Measurements from ENCODE around the gene MRPL41. TPM values are rescaled to one million over a fixed set of nuclear protein-coding genes. Genes with fewer than 3 reads are reported as not detected.
"Not testable (repeated sequence)": the region's sequence is repeated elsewhere in the genome, so short reads cannot be mapped to it uniquely, and the experiment has no call there.

MRPL41 gene
- total RNA-seq, result 10 to 100 TPM; 54.6 to 54.9 TPM

DNA sequence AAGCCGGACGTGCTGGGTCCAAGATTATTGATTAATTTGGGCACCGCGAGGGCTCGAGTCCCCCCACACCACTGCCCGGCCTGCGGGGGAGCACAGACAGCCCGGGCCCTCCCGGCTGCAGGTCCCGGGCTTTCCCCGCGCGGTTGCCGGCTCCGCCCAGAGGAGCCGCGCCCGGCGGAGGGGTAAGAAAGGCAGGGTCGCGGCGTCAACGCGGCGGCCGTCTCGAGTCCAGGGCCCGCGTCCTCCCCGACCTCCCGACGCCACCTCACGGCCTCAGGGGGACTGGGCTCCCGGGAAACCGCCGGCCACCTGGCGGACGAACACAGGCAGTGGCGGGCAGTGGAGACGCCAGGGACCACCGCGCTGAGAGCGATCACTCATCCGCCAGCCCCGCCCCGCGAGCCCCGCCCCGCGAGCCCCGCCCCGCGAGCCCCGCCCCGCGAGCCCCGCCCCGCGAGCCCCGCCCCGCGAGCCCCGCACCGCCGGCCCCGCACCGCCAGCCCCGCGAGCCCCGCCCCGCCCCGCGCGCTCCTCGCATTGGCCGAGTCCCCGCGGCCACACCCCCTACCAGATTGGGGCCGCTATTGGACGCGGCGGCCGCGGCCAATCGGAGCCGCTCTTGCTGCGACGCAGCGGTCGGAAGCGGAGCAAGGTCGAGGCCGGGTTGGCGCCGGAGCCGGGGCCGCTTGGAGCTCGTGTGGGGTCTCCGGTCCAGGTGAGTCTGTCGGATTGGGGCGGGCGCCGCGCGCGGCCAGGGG is at the start of gene MRPL41:
MRPL41 (plus strand) TSS at position 616 of the 758 bp plus-strand sequence. CDS start 203 bp downstream, outside the sequence.
- Mint-ChIP-seq H3K36me3 (peaks cover 11% of the 10 kb centered on the region), H3K9me3 (no peaks in the 10 kb centered on the region)

DNA sequence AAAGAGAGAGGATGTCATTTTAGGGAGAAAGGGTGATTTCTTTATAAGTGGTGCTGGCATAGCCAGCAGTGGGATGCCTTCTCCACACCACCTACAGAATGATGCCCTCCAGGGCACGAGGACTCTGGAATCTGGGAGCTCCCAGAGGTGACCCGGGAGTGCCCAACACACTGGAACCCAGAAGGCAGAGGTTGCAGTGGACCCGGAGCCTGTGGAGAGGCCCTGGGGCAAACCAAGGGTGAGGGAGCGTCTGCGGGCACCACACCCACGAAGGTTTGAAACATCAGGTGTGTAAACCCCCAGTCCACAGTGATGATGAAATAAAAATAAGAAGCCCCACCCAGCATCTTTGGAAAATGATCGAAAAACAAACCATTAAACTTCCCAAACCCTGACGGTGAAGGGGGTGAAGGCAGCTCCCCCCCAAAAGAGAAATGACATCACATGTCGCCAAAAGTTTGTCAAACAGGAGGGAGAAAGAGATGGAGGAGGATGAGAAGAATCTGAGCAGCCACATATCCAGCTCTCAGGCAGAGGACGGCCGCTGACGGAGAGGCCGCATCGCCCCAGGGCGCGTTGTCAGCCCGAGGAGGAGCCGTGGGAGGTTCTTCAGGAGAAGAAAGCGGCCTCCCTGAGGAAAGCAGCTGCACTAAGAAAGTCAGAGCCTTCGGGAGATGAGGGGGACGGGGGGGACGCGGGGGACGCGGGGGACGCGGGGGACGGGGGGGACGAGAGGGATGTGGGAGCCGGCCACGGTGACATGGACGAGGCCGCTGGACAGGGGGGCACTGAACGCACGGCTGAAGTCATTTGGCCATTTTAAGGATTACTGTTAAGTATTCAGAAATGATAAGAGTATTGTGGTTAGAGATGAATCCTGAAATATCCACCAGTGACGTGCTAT is 49.4 kb upstream of the MRPL41 start:
- DNase-seq, result no peak
- H3K36me3 Mint-ChIP-seq, result peaks cover 7% of the 10 kb centered on the region
- H3K9me3 Mint-ChIP-seq, result peaks cover 4% of the 10 kb centered on the region
- no peaks in the 10 kb centered on the region for H3K27me3 Mint-ChIP-seq
- H3K27ac Mint-ChIP-seq, result peak overlapping the region; percentile 20
- H3K4me3 Mint-ChIP-seq, result no peak overlapping the region
- no peaks in the 10 kb centered on the region for H3K4me1 Mint-ChIP-seq

More for the DNA sequence above, at the start of gene MRPL41:
- no peaks in the 10 kb centered on the region for H3K27me3 Mint-ChIP-seq
- H3K4me1 Mint-ChIP-seq, result peaks cover 18% of the 10 kb centered on the region
- peak within 1 kb of the TSS; percentile 72 for H3K27ac Mint-ChIP-seq
- peak; percentile 95 for DNase-seq
- H3K4me3 Mint-ChIP-seq, result peak within 1 kb of the TSS; percentile 88

DNA sequence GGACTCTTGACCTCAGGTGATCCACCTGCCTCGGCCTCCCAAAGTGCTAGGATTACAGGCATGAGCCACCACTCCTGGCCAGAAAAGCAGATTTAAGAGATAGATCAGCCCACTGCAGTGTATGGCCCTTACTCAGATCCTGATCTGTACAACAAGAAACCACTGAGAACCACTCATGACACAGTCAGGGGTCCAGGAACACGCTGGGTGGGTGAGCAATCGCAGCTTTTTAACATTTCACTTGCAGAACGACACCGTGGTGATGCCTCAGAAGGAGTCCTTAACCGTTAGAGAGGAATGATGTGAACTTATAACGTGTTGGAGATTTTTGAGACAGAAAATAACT is 47.3 kb upstream of the MRPL41 start:
- Mint-ChIP-seq H3K27ac (no peak overlapping the region), H3K4me1 (no peaks in the 10 kb centered on the region), H3K9me3 (peaks cover 4% of the 10 kb centered on the region), H3K36me3 (peaks cover 7% of the 10 kb centered on the region), H3K4me3 (no peak overlapping the region), H3K27me3 (no peaks in the 10 kb centered on the region)
- DNase-seq, result no peak

DNA sequence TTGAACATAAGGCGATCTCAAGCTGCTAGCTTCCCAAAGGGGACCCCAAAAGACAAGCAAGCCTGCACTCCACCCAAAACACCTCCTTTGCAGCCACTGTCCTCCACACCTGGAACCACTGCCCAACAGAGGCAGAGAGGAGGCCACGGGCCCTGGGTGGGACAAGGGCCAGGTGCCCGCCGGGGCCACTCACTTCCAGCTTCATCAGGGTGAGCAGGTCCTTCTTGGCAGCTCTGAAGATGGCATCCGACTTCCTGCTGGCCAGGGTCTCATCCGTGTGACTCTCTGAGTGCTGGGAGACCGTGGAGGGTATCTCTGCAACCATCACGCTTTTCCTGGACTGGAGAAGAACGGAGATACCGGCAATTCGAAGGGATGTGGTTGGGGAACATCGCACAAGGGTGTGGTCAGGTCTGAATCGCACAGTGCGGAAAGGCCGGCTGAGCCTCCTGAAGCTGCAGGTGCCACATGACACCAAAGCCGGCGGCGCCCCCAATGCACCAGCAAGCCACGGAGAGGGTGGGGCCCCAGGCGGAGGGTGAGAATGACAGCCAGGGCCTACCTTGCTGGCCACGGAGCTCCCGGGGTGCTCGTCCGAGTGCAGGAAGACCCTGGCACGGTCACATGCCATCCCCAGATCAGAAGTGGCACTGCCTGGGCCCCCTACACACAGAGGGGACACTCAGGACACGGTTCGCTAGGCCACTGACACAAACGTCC is 46.1 kb upstream of the MRPL41 start:
- Mint-ChIP-seq H3K36me3 (peaks cover 7% of the 10 kb centered on the region), H3K27ac (no peak overlapping the region), H3K4me1 (no peaks in the 10 kb centered on the region), H3K27me3 (no peaks in the 10 kb centered on the region), H3K9me3 (peaks cover 4% of the 10 kb centered on the region), H3K4me3 (no peak overlapping the region)
- DNase-seq, result no peak

DNA sequence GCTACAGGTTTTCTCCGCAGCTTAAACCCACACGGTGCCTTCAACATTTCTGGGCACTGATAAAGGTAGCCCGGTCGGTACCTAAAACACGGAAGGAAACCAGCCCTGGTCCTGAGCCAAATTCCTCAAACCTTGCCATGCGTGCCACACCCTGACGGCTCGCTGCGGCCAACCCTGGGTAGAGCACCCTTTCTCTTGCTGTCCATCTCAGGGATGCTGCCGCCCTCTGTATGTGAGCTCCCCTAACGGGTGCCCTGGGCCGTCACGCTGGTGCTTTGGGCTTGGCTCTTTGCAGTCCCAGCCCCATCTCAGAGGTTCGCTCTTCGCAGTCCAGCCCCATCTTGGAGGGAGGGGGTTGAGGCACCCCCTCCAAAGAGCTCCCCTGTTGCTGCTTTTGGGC is 45.4 kb upstream of the MRPL41 start:
- H3K4me1 Mint-ChIP-seq, result no peaks in the 10 kb centered on the region
- H3K4me3 Mint-ChIP-seq, result no peak overlapping the region
- H3K27me3 Mint-ChIP-seq, result no peaks in the 10 kb centered on the region
- H3K9me3 Mint-ChIP-seq, result peaks cover 4% of the 10 kb centered on the region
- peaks cover 7% of the 10 kb centered on the region for H3K36me3 Mint-ChIP-seq
- DNase-seq, result no peak
- no peak overlapping the region for H3K27ac Mint-ChIP-seq

GRCh38 chr9:137506702-137507171 is 44.9 kb upstream of the MRPL41 start:
- no peak for DNase-seq
- H3K4me3 Mint-ChIP-seq, result no peak overlapping the region
- H3K27me3 Mint-ChIP-seq, result no peaks in the 10 kb centered on the region
- peaks cover 4% of the 10 kb centered on the region for H3K9me3 Mint-ChIP-seq
- no peak overlapping the region for H3K27ac Mint-ChIP-seq
- H3K4me1 Mint-ChIP-seq, result no peaks in the 10 kb centered on the region
- peaks cover 4% of the 10 kb centered on the region for H3K36me3 Mint-ChIP-seq

GRCh38 chr9:137509198-137509597 is 42.5 kb upstream of the MRPL41 start:
- Mint-ChIP-seq H3K27ac (no peak overlapping the region), H3K9me3 (no peaks in the 10 kb centered on the region), H3K4me3 (no peak overlapping the region), H3K36me3 (no peaks in the 10 kb centered on the region), H3K27me3 (no peaks in the 10 kb centered on the region), H3K4me1 (no peaks in the 10 kb centered on the region)
- no peak for DNase-seq

DNA sequence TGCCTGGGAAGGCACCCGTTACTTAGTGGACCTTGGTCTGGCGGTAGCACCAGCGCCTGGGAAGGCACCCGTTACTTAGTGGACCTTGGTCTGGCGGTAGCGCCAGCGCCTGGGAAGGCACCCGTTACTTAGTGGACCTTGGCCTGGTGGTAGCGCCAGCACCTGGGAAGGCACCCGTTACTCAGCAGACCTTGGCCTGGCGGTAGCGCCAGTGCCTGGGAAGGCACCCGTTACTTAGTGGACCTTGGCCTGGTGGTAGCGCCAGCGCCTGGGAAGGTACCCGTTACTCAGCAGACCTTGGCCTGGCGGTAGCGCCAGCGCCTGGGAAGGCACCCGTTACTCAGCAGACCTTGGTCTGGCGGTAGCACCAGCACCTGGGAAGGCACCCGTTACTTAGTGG is 40.6 kb upstream of the MRPL41 start:
- not testable (repeated sequence) for H3K27me3 Mint-ChIP-seq, H3K27ac Mint-ChIP-seq, H3K4me1 Mint-ChIP-seq, H3K9me3 Mint-ChIP-seq, H3K4me3 Mint-ChIP-seq, DNase-seq, H3K36me3 Mint-ChIP-seq

DNA sequence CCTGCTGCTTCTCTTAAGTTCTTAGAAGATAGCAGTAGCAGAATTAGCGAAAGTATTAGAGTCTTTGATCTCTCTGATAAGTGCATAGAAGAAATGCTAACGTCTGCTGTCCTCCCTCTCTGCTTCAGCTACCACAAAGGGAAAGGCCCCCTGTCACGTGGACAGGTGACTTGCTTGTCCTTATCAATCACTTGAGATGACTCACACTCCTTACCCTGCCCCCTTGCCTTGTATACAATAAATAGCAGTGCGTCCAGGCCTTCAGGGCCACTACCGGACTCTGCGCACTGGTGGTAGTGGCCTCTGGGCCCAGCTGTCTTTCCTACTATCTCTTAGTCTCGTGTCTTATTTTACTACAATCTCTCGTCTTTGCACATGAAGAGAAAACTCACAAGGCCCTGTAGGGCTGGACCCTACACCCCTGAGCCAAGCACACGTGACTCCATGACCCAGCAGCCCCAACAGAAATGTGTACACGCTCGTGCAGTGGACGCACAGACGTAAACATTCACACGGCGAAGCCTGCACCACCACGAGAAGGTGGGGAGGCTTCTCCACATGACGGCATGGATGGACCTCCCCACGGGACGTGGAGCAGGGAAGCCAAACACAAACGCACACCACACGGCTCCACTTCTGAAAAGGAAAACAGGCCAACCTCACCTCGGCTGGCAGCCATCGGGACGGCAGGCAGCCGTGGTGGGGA is 39.8 kb upstream of the MRPL41 start:
- DNase-seq, result no peak
- Mint-ChIP-seq H3K36me3 (no peaks in the 10 kb centered on the region), H3K9me3 (no peaks in the 10 kb centered on the region), H3K4me1 (no peaks in the 10 kb centered on the region), H3K27ac (no peak overlapping the region), H3K27me3 (no peaks in the 10 kb centered on the region), H3K4me3 (no peak overlapping the region)

GRCh38 chr9:137513136-137513535 is 38.5 kb upstream of the MRPL41 start:
- not testable (repeated sequence) for H3K27me3 Mint-ChIP-seq, H3K27ac Mint-ChIP-seq, H3K4me1 Mint-ChIP-seq, H3K9me3 Mint-ChIP-seq, DNase-seq, H3K36me3 Mint-ChIP-seq, H3K4me3 Mint-ChIP-seq

GRCh38 chr9:137513801-137514570 is 37.7 kb upstream of the MRPL41 start:
- not testable (repeated sequence) for H3K9me3 Mint-ChIP-seq, H3K4me1 Mint-ChIP-seq, H3K27me3 Mint-ChIP-seq, H3K27ac Mint-ChIP-seq, DNase-seq, H3K36me3 Mint-ChIP-seq, H3K4me3 Mint-ChIP-seq

DNA sequence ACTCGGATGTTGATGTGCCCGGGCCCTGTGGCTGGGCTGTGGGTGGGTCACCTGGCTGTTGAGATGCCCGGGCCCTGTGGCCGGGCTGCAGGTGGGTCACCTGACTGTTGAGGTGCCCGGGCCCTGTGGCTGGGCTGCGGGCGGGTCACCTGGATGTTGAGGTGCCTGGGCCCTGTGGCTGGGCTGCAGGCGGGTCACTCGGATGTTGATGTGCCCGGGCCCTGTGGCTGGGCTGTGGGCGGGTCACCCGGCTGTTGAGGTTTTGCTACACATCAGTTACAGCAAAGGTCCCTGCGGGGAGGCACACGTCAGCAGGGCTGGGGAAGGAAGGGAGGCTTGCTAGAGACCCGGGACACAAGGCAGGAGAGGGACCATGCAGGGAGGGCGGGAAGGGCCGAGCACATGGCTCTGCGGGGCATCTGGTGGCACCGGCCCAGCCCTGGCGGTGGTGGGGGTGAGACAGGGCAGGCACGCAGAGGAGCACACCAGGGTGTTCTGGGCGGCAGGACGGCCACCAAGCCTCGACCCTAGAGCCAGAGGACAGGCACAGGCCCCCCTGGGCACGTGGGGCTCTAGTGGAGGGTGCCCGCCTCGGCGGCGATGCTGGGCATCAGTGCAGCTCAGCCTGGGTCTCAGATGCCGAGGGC is 36.9 kb upstream of the MRPL41 start:
- no peaks in the 10 kb centered on the region for H3K4me1 Mint-ChIP-seq
- no peak for DNase-seq
- no peaks in the 10 kb centered on the region for H3K27me3 Mint-ChIP-seq
- no peaks in the 10 kb centered on the region for H3K9me3 Mint-ChIP-seq
- H3K36me3 Mint-ChIP-seq, result no peaks in the 10 kb centered on the region
- no peak overlapping the region for H3K27ac Mint-ChIP-seq
- H3K4me3 Mint-ChIP-seq, result no peak overlapping the region

DNA sequence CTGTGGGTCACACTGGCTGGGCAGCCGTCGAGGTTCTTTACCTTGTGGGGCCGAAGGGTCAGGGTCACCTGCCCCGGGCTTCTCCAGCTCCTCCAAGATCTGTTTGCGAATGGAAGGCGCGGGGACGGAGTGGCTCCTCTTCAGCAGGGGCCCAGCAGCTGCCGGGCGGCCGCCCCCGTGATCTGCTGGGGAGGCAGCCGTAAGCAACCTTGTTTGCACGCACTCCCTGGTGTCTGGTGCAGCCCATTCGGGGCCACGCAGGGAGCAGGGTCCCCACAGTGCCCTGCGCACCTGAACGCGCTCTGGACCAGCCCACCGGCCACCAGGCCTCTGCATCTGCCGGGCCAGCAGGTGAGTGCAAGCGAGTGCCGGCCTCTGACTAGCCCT is 36.3 kb upstream of the MRPL41 start:
- Mint-ChIP-seq H3K27me3 (no peaks in the 10 kb centered on the region), H3K36me3 (no peaks in the 10 kb centered on the region), H3K9me3 (no peaks in the 10 kb centered on the region), H3K4me3 (no peak overlapping the region), H3K27ac (no peak overlapping the region), H3K4me1 (no peaks in the 10 kb centered on the region)
- no peak for DNase-seq

Measured in activated naive CD8-positive, alpha-beta T cell treated with anti-CD3 and anti-CD28 coated beads for 36 hours (primary cell).